Keratinocyte (primary cell): Measurements from ENCODE around the gene ATXN2. TPM values are rescaled to one million over a fixed set of nuclear protein-coding genes. Genes with fewer than 3 reads are reported as not detected.

ENCODE experiments used
- DNase-seq: peaks from one replicate; pipeline ENCODE4 v3.0.0-alpha.2; 2011; ENCODE audit warnings: low read depth, missing footprints, low spot score
- FAIRE-seq: peaks from 2 replicates; lab custom pipeline; 2011; peaks lifted over from hg19 to GRCh38; lab: Jason Lieb, UNC
- H2AFZ ChIP-seq: 2 replicates; pipeline ENCODE4 v1.6.0; 2012; ENCODE audit warnings: low read length, control low read depth, inconsistent platforms; ENCODE audit not compliant: control insufficient read depth
- H3K27ac ChIP-seq: 2 replicates; pipeline ENCODE4 v1.5.1; 2011; ENCODE audit warnings: low read length; ENCODE audit not compliant: control insufficient read depth, insufficient read depth
- H3K27me3 ChIP-seq: 3 replicates; pipeline ENCODE4 v1.6.0; 2011; ENCODE audit warnings: low read length; ENCODE audit not compliant: control insufficient read depth, insufficient read depth; ENCODE audit errors: extremely low read depth
- H3K36me3 ChIP-seq, 2 experiments: 2 replicates in 1 of 2; 3 replicates in 1 of 2; pipeline ENCODE4 v1.5.1; 2011; ENCODE audit warnings: low read length in 2 of 2, mild to moderate bottlenecking in 1 of 2; ENCODE audit not compliant: control insufficient read depth in 2 of 2, insufficient read depth in 2 of 2; ENCODE audit errors: extremely low read depth in 1 of 2
- H3K4me1 ChIP-seq: 3 replicates; pipeline ENCODE4 v1.5.1; 2011; ENCODE audit warnings: low read length; ENCODE audit not compliant: control insufficient read depth, insufficient read depth; ENCODE audit errors: extremely low read depth
- H3K4me2 ChIP-seq: 3 replicates; pipeline ENCODE4 v1.6.0; 2011; ENCODE audit warnings: low read depth, low read length; ENCODE audit not compliant: control insufficient read depth, insufficient read depth; ENCODE audit errors: extremely low read depth
- H3K4me3 ChIP-seq, 3 experiments: fragments of 200-600 bp in 1 of 3; sonication (generic) in 1 of 3; 2 replicates in 2 of 3; 3 replicates in 1 of 3; pipeline ENCODE4 v1.5.1; 2011 to 2016; ENCODE audit warnings: low read length in 3 of 3, mild to moderate bottlenecking in 3 of 3, control low read depth in 2 of 3, inconsistent platforms in 1 of 3, low read depth in 1 of 3, mixed read lengths in 1 of 3, mixed run types in 1 of 3, moderate library complexity in 1 of 3; ENCODE audit not compliant: control insufficient read depth in 2 of 3, insufficient read depth in 2 of 3; ENCODE audit errors: extremely low read depth in 1 of 3
- H3K79me2 ChIP-seq: 2 replicates; pipeline ENCODE4 v1.6.0; 2012; ENCODE audit warnings: low read length; ENCODE audit not compliant: control insufficient read depth, insufficient read depth
- H3K9ac ChIP-seq: 3 replicates; pipeline ENCODE4 v1.6.0; 2011; ENCODE audit warnings: low read length; ENCODE audit not compliant: control insufficient read depth, insufficient read depth; ENCODE audit errors: extremely low read depth
- H3K9me1 ChIP-seq: 3 replicates; pipeline ENCODE4 v1.6.0; 2011; ENCODE audit warnings: low read length; ENCODE audit not compliant: control insufficient read depth, insufficient read depth; ENCODE audit errors: extremely low read depth
- H3K9me3 ChIP-seq: 2 replicates; pipeline ENCODE4 v1.5.1; 2012; ENCODE audit warnings: low read depth, low read length; ENCODE audit not compliant: control insufficient read depth
- H4K20me1 ChIP-seq: 3 replicates; pipeline ENCODE4 v1.6.0; 2011; ENCODE audit warnings: low read length; ENCODE audit not compliant: control insufficient read depth, insufficient read depth; ENCODE audit errors: extremely low read depth
- CTCF ChIP-seq, 3 experiments: IDR thresholded peaks in 1 of 3; conservative IDR thresholded peaks in 1 of 3; optimal IDR thresholded peaks in 1 of 3; 2 replicates in 2 of 3; 3 replicates in 1 of 3; pipeline versions ENCODE3 to v1.5.1; 2011; ENCODE audit warnings: low read length in 3 of 3, mild to moderate bottlenecking in 3 of 3, moderate library complexity in 2 of 3, control low read depth in 1 of 3, inconsistent platforms in 1 of 3; ENCODE audit not compliant: insufficient read depth in 2 of 3; ENCODE audit errors: extremely low read depth in 1 of 3
- EZH2 ChIP-seq: IDR thresholded peaks from one replicate; pipeline ENCODE4 v1.6.1; 2012; ENCODE audit warnings: inconsistent platforms, mild to moderate bottlenecking, low read length, moderate library complexity
- dilution Hi-C: fragments of 300-500 bp; cut with MboI; formaldehyde crosslinking; loops from one replicate; pipeline ENCODE4 v1.7.0; 2020; ENCODE audit warnings: low sequenced_read_pairs; ENCODE audit not compliant: extremely low pct_ligation_motif_present
- polyA plus RNA-seq, 5 experiments: library from polyadenylated mRNA; depleted of rRNA in 3 of 5; stranded (reverse) in 3 of 5; stranded (forward) in 1 of 5; unstranded in 1 of 5; fragments of >200 nt; gene quantifications; 1 replicate in 1 of 5; 2 replicates in 3 of 5; 3 replicates in 1 of 5; pipeline versions ENCODE4 v1.2.1 to v1.2.3, GENCODE V29; 2011 to 2012; ENCODE audit warnings: missing spikeins in 2 of 5, low read depth in 1 of 5, low replicate concordance in 1 of 5

ATXN2 gene
- polyA plus RNA-seq, 1 donor (not counting 4 experiments of a cell fraction or from before 2014, with no cell fraction given) = 19.6 TPM

DNA sequence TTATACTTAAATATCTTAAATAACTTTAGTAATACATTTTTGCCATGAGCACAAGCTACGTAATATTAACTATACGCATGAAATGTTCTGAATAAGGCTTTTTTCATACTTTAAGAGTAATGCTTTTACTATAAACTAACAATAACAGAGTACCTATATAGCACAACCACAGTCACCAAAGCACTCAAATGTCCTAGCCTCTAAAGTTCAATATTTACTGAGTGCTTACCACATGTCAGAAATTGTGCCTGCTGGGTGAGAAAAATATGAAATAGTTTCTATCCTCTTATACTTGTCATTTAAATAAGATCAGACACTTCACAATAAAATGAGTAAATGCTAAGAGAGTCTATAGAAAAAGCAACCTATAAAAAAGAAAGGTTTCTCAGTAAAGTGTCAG, 110.3 kb downstream of the ATXN2 start:
- Histone ChIP-seq H3K9me3 (no peaks in the 10 kb centered on the region), H3K27me3 (no peaks in the 10 kb centered on the region), H2AFZ (no peak overlapping the region), H3K79me2 (no peaks in the 10 kb centered on the region), H3K4me2 (no peak overlapping the region), H3K27ac (no peak overlapping the region), H3K4me1 (no peaks in the 10 kb centered on the region), H3K9ac (no peak overlapping the region), H4K20me1 (no peaks in the 10 kb centered on the region), H3K36me3 (peaks cover 21 to 22% of the 10 kb centered on the region in 2 experiments), H3K4me3 (no peak overlapping the region), H3K9me1 (no peaks in the 10 kb centered on the region)
- DNase-seq = no peak
- dilution Hi-C loops = no loop called here
- no peak for FAIRE-seq
- no peak for TF ChIP-seq EZH2
- TF ChIP-seq CTCF (optimal IDR thresholded peaks at IDR 0.05 in 1 of 3, IDR thresholded peaks at IDR 0.05 in 1 of 3, conservative IDR thresholded peaks at IDR 0.05 in 1 of 3; ENCODE audit: extremely low read depth in 1 of 3, insufficient read depth in 2 of 3, low read length in 3 of 3) = no peak

DNA sequence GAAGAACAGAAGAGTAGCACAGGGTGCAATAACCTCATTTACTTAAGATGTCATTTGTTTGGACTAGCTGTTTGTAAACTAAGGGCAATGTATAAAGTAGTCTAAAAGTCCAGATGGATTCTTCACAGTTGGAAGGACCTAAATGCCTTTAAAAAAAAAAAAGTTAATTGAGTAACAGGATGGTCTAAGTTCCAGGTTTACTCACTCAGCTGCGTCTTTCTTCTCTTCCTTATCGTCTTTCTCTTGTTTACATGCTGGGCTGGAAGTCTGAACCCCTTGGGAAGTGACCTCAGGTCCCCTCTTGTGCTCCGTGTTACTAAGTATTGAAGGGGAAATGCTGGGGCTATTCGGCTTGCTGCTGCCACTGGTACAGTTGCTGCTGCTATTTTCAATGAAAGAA, 110.8 kb downstream of the ATXN2 start:
- no peak for FAIRE-seq
- dilution Hi-C loops = no loop called here

More for the DNA sequence above, 110.8 kb downstream of the ATXN2 start:
- Histone ChIP-seq H3K27me3 (no peaks in the 10 kb centered on the region), H2AFZ (no peak overlapping the region), H3K9me1 (no peaks in the 10 kb centered on the region), H3K79me2 (no peaks in the 10 kb centered on the region), H3K9me3 (no peaks in the 10 kb centered on the region), H3K9ac (no peak overlapping the region), H3K36me3 (peaks cover 24 to 26% of the 10 kb centered on the region in 2 experiments), H3K4me3 (no peak overlapping the region), H4K20me1 (no peaks in the 10 kb centered on the region), H3K27ac (no peak overlapping the region), H3K4me1 (no peaks in the 10 kb centered on the region), H3K4me2 (no peak overlapping the region)
- TF ChIP-seq CTCF (optimal IDR thresholded peaks at IDR 0.05 in 1 of 3, IDR thresholded peaks at IDR 0.05 in 1 of 3, conservative IDR thresholded peaks at IDR 0.05 in 1 of 3; ENCODE audit: extremely low read depth in 1 of 3, insufficient read depth in 2 of 3, low read length in 3 of 3) (no peak), EZH2 (no peak)
- DNase-seq = no peak
